Ectodermal cell (in vitro differentiated cells): ENCODE measurements around the gene HS6ST2.
A peak's percentile ranks its signal among the peaks of the same experiment; 100 is the strongest.

Experiments
- H3K27ac ChIP-seq: 2 replicates; pipeline ENCODE4 v1.7.0; 2013; ENCODE audit warnings: mild to moderate bottlenecking, low read depth, low read length; ENCODE audit not compliant: insufficient read depth, poor library complexity, severe bottlenecking
- H3K27me3 ChIP-seq: 2 replicates; pipeline ENCODE4 v1.7.0; 2013; ENCODE audit warnings: mild to moderate bottlenecking, low read length; ENCODE audit not compliant: insufficient read depth, control insufficient read depth, poor library complexity, severe bottlenecking
- H3K36me3 ChIP-seq: one replicate; pipeline ENCODE4 v1.7.0; 2013; ENCODE audit warnings: low read length; ENCODE audit not compliant: control insufficient read depth, insufficient read depth
- H3K4me1 ChIP-seq: one replicate; pipeline ENCODE4 v1.7.0; 2013; ENCODE audit warnings: low read length; ENCODE audit not compliant: control insufficient read depth, insufficient read depth
- H3K4me3 ChIP-seq: 2 replicates; pipeline ENCODE4 v1.7.0; 2013; ENCODE audit warnings: low read depth, low read length, control low read depth; ENCODE audit not compliant: insufficient read depth
- H3K9me3 ChIP-seq: 2 replicates; pipeline ENCODE4 v1.7.0; 2013; ENCODE audit warnings: mild to moderate bottlenecking, low read length, moderate library complexity; ENCODE audit not compliant: control insufficient read depth
- WGBS, 2 experiments: methylation state at CpG; one replicate each; pipeline ENCODE4 v1.1.7; 2013; ENCODE audit warnings: missing lambda C conversion rate in 2 of 2; 5-methylcytosine and 5-hydroxymethylcytosine counted together

HS6ST2 gene

DNA sequence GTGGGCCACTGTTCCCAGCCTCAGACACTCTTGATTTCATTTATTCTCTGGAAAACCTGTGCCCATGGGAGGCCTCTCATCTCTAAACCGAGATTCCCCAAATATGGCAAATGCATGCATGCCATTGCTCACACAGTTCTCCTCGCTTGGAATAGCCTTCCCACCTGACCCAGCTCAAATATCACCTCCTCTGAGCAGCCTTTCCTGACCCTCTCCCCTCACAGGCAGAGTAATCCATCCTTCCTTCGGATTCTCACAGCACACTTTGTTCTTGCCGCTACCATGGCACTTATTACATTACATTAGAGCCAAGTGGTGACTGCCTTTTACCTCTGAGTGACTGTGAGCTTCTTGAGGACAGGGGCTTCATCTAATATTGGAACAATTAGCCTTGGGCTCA is 209.5 kb downstream of the HS6ST2 start:
- no peaks in the 10 kb centered on the region for H3K9me3 ChIP-seq
- no peak overlapping the region for H3K27ac ChIP-seq
- peaks cover 4% of the 10 kb centered on the region for H3K4me1 ChIP-seq
- H3K36me3 ChIP-seq, result no peaks in the 10 kb centered on the region
- H3K4me3 ChIP-seq, result no peak overlapping the region
- peaks cover 5% of the 10 kb centered on the region for H3K27me3 ChIP-seq
- 44 to 45% methylated on average over 4 of the region's 4 CpGs for WGBS, 2 experiments

DNA sequence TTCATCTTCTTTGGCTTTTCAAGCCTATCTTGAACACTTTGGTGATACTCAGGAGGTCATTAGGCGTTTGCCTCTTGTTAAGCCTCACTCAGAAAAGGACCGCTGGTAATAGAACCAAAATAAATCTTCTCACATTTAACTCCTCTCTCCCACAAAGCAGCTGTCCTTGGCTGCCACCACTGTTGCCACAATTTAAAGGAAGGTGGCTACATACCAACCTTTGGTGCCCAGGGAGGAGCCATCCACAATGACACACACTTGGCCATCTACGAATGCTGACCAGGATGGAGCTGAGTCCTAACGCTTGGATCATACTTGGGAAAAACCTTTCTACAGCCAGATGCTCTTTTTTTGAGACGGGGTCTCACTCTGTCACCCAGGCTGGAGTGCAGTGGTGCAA is 210.2 kb downstream of the HS6ST2 start:
- peaks cover 4% of the 10 kb centered on the region for H3K4me1 ChIP-seq
- no peak overlapping the region for H3K27ac ChIP-seq
- no peak overlapping the region for H3K4me3 ChIP-seq
- H3K36me3 ChIP-seq, result no peaks in the 10 kb centered on the region
- WGBS, 2 experiments, result 86 to 93% methylated on average over 5 of the region's 5 CpGs
- H3K9me3 ChIP-seq, result no peaks in the 10 kb centered on the region
- H3K27me3 ChIP-seq, result peaks cover 9% of the 10 kb centered on the region

DNA sequence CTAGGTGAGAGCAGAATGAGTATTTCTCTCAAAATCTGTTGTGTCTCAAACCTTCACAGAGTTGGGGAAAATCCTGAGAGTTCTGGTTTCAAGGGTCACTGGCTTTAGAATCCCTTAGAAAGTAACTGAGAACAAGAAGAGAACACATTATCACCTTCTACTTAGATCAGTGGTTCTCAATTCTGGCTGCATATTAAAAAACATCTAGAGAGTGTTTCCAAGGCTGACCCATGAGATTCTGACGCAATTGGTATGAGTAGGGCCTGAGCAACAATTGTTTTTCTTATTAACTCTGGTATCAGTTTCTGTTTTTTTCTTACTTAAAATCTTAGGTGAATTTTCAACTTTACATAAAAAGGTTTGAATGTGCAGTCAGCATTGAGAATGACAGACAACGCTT is 212.8 kb downstream of the HS6ST2 start:
- no peak overlapping the region for H3K27ac ChIP-seq
- H3K4me3 ChIP-seq, result no peak overlapping the region
- H3K27me3 ChIP-seq, result peaks cover 22% of the 10 kb centered on the region
- no peaks in the 10 kb centered on the region for H3K4me1 ChIP-seq
- no peaks in the 10 kb centered on the region for H3K36me3 ChIP-seq
- WGBS, 2 experiments, result 98 to 100% methylated on average over 1 to 2 of the region's 2 CpGs
- no peaks in the 10 kb centered on the region for H3K9me3 ChIP-seq

DNA sequence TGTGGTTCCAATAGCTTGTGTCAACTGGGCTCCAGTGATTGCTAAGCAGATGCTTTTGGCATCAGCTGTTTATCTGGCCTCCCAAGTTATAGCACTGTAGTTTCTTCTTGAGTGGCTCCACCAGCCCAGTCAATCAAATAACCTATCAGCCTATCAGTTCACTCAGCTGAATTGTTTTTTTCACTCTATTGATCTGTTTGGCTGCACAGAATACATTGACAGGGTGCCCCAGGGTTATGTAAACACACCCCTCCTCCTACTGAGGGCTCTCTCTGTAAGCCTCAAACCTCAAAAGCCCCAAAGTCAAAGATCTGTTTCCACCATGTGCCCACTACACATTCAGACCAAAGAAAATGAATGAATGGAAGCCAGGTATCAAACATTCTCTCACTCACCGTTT is 214.0 kb downstream of the HS6ST2 start:
- no peaks in the 10 kb centered on the region for H3K4me1 ChIP-seq
- H3K36me3 ChIP-seq, result no peaks in the 10 kb centered on the region
- no peaks in the 10 kb centered on the region for H3K9me3 ChIP-seq
- 60% methylated on average over 1 of the region's 1 CpG; no CpG with 5 or more reads in 1 of the 2 experiments for WGBS, 2 experiments
- no peak overlapping the region for H3K4me3 ChIP-seq
- peaks cover 24% of the 10 kb centered on the region for H3K27me3 ChIP-seq
- H3K27ac ChIP-seq, result no peak overlapping the region

DNA sequence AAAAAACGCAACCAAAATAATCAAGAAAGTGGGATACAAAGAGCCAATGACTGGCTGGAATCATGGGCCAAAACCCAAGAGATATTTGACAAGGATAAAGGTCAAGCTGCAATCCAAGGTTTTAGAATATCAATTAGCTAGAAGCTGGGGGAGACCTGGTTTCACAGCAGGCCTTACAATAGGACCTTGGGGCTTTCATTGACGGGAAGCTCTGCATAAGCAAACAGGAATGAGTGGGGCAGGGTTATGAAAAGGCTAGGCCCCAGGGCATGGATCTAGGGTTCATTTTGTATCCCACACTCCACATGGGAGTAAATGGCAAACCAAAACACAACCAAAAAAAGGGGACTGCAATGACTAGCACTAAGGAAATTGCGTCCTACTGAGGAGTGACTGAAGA is 215.3 kb downstream of the HS6ST2 start:
- Histone ChIP-seq H3K36me3 (no peaks in the 10 kb centered on the region), H3K27ac (no peak overlapping the region), H3K4me3 (no peak overlapping the region), H3K27me3 (peaks cover 38% of the 10 kb centered on the region), H3K4me1 (no peaks in the 10 kb centered on the region), H3K9me3 (no peaks in the 10 kb centered on the region)
- WGBS, 2 experiments, result 11 to 14% methylated on average over 2 to 3 of the region's 3 CpGs

DNA sequence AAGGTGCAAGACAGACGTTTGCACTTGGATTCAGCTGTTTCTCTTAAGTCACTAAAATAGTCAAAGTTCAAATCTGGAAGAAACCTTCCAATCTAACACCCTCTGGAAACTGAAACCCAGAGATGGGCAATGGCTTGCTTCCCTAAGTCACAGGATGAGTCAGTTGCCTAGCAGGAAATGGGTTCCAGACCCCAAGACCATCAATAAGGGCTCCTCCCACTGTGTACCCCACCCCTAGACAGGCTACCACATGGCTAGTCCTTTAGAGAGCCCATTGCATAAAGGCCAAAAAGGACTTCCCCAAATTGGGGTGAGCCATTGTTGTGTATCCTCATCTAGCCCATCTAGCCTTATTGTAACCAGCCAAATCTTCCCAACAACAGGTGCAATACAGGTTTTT is 216.2 kb downstream of the HS6ST2 start:
- Histone ChIP-seq H3K4me1 (no peaks in the 10 kb centered on the region), H3K4me3 (no peak overlapping the region), H3K36me3 (no peaks in the 10 kb centered on the region), H3K27ac (no peak overlapping the region), H3K9me3 (no peaks in the 10 kb centered on the region), H3K27me3 (peaks cover 43% of the 10 kb centered on the region)
- WGBS, 2 experiments, result 35 to 38% methylated on average over 1 of the region's 1 CpG

DNA sequence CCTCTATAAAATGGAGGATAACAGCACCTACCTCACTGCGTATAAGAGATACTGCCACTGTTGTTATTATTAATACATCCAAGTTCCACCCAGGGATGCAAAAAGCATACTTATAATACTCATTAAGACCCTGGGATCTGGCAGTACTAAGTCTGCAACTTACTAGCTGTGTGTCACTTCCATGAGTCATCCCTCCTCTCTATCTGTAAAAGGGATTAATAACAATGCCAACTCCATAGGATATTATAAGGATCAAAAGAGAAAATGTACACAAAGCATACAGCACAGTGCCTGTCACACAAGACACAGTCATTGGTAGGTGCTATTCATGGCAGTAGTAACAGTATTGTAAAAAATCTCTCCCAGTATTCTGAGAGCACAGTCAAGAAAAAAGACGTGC is 216.7 kb downstream of the HS6ST2 start:
- Histone ChIP-seq H3K9me3 (no peaks in the 10 kb centered on the region), H3K4me1 (no peaks in the 10 kb centered on the region), H3K4me3 (no peak overlapping the region), H3K27me3 (peaks cover 43% of the 10 kb centered on the region), H3K27ac (no peak overlapping the region), H3K36me3 (no peaks in the 10 kb centered on the region)
- 67 to 76% methylated on average over 2 of the region's 2 CpGs for WGBS, 2 experiments

DNA sequence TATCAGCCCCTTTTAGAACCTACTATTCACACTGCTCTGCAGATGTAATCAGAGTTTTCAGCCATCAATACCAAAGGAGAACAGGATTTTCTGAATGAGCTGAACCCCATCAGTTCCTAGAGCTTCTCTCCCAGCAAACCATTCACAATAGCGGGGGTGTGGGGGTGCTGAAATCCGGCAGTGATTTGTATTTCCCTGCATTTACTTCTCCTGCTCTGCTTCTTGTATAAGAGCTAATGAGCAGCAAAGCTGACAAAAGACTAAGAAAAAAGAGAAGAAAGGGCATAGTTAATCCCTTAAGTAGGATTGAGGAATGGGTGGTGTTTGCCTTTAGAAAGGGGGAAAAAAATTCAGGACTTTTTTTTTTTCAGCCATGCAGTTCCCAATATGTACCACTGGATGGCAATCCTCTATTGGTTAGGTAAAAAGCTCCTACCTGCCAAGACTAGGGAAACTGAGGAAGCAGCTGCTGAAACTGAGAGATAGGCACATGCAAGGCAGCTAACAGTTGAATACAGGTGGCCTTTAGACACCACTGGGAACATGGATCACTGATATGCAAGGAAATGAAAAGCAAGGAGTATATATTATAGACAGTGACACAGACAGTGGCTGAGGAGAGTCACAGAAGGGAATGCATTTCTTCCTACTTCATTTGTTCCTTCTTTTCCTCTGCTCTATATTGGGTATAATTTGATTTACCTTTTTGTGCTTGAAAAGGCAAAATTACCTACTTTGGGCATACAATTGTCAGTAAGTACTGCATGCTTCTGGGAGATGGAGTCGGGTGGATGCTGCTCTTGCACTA is 217.9 kb downstream of the HS6ST2 start:
- Histone ChIP-seq H3K27me3 (peaks cover 41% of the 10 kb centered on the region), H3K4me3 (no peak overlapping the region), H3K27ac (peak overlapping the region; percentile 36), H3K36me3 (no peaks in the 10 kb centered on the region), H3K4me1 (no peaks in the 10 kb centered on the region), H3K9me3 (no peaks in the 10 kb centered on the region)
- WGBS, 2 experiments, result 50 to 91% methylated on average over 1 to 3 of the region's 3 CpGs

DNA sequence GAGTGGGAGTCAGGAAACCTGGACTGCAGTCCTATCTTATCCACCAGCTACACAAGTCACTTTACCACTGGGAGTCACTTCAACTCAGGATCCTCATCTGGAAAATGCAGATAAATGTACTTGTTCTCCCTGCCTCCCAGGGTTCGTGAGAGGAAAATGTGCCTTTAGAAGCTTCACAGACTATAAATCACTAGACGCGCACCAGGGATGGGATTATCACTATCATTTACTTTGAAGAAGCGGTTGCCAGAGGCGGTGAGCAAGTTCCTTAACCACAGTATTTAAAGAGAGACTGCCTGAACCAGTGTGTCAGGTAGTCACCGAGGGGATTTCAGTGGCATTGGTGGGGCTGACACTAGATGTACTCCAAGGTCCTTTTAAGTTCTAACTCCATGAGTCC is 219.5 kb downstream of the HS6ST2 start:
- 92 to 97% methylated on average over 6 of the region's 6 CpGs for WGBS, 2 experiments
- Histone ChIP-seq H3K27ac (no peak overlapping the region), H3K36me3 (no peaks in the 10 kb centered on the region), H3K27me3 (peaks cover 38% of the 10 kb centered on the region), H3K9me3 (no peaks in the 10 kb centered on the region), H3K4me1 (no peaks in the 10 kb centered on the region), H3K4me3 (no peak overlapping the region)

DNA sequence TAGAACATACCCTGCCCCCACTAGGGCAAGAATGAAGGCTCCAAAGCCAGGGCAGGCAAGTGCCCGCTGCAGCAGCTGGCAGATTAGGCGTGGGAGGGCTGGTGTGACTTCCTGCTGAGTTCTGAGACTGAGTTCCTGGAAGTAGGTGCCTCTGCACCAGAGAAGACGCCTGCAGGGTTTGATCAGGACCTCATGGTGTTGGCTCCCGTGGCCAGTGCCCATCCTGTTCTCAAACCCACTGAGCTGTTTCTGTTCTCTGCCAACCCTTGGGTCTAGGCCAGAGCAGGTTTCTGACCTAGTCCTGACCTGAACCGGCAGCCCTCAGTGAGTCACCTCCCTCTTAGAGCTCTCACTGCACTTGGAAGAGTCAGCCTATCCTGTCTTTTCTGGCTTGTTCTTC is 220.7 kb downstream of the HS6ST2 start:
- 71 to 74% methylated on average over 5 of the region's 5 CpGs for WGBS, 2 experiments
- H3K27me3 ChIP-seq, result peaks cover 33% of the 10 kb centered on the region

More for the DNA sequence above, 220.7 kb downstream of the HS6ST2 start:
- Histone ChIP-seq H3K9me3 (no peaks in the 10 kb centered on the region), H3K4me1 (no peaks in the 10 kb centered on the region), H3K36me3 (no peaks in the 10 kb centered on the region), H3K4me3 (no peak overlapping the region), H3K27ac (no peak overlapping the region)
